Pons (tissue), 1 donor: ENCODE measurements around the gene GOLGA5.
A peak's percentile ranks its signal among the peaks of the same experiment; 100 is the strongest.
"Not testable (repeated sequence)": the region's sequence is repeated elsewhere in the genome, so short reads cannot be mapped to it uniquely, and the experiment has no call there.

Source experiments
- DNase-seq: peaks from one replicate; pipeline ENCODE4 v3.0.0-alpha.2; 2016; ENCODE audit warnings: low spot score

The GOLGA5 gene

DNA sequence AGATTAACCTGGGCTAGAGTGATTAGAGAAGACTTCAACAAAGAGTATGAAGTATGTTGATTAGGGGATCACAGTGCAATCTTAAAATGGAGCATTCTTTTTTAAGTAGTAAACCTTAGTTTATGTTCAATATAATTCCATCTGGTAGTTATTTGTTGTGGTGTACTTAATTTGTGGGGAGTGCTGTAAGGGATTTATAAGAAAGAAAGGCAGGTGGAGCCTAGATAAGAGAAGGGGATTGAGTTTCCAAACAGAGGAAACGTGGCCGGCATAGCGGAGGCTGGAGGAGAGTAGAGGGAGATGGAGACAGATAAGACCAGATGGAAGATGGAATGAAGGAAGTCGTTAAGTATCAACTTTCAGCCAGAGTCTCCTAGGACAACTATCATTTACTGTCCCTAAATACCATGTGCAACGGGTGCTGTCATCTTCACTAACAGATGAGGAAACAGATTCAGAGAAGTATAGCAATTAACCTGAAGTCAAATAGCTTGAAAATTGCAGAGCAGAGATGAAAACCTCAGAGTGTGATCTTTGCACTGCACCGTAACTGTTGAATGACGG lies 38.1 kb downstream of the GOLGA5 start:
- DNase-seq: no peak

GRCh38 chr14:92841930-92842329 lies 47.8 kb downstream of the GOLGA5 start:
- no peak for DNase-seq

- DNase-seq: no peak
Measured at GRCh38 chr14:92844204-92844603, 50.1 kb downstream of the GOLGA5 start.

DNA sequence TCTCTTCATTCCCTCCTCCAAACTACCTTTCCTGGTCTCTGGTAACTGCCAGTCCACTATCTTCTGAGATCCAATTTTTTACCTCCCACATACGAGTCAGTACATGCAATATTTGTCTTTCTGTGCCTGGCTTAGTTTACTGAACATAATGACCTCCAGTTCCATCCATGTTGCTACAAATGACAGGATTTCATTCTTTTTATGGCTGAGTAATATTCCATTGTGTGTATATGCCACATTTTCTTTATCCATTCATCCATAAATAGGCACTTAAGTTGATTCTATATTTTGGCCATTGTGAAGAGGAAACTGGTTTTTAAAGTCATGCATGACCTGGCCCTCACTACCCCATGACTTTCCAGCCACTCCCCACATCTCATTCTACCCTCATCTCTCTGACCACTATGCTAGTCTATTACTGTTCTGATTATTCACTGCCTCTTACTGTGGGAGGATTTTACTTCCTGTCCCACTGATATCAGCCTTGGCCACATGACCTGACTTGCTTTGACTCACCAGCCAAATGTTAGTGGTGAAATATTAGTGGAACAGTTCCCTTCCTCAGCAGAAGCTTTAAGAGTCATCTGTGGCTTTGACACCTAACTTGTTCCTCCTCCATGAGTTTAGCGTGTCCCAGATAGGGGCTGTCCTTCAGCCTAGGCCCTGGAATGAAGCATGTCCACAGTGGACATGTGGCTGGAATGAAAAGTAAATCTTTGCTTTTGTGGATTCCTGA lies 52.2 kb downstream of the GOLGA5 start:
- DNase-seq: no peak

GRCh38 chr14:92847278-92847677 lies 53.2 kb downstream of the GOLGA5 start:
- DNase-seq: no peak

GRCh38 chr14:92847749-92848148 lies 53.6 kb downstream of the GOLGA5 start:
- DNase-seq: no peak

GRCh38 chr14:92848887-92849286 lies 54.8 kb downstream of the GOLGA5 start:
- no peak for DNase-seq

GRCh38 chr14:92850492-92850891 lies 56.4 kb downstream of the GOLGA5 start:
- DNase-seq: no peak

DNA sequence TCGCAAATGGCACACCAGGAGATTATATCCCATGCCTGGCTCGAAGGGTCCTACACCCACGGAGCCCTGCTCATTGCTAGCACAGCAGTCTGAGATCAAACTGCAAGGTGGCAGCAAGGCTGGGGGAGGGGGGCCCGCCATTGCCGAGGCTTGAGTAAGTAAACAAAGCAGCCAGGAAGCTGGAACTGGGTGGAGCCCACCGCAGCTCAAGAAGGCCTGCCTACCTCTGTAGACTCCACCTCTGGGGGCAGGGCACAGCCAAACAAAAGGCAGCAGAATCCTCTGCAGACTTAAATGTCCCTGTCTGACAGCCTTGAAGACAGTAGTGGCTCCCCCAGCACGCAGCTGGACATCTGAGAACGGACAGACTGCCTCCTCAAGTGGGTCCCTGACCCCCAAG lies 59.0 kb downstream of the GOLGA5 start:
- DNase-seq: not testable (repeated sequence)

DNA sequence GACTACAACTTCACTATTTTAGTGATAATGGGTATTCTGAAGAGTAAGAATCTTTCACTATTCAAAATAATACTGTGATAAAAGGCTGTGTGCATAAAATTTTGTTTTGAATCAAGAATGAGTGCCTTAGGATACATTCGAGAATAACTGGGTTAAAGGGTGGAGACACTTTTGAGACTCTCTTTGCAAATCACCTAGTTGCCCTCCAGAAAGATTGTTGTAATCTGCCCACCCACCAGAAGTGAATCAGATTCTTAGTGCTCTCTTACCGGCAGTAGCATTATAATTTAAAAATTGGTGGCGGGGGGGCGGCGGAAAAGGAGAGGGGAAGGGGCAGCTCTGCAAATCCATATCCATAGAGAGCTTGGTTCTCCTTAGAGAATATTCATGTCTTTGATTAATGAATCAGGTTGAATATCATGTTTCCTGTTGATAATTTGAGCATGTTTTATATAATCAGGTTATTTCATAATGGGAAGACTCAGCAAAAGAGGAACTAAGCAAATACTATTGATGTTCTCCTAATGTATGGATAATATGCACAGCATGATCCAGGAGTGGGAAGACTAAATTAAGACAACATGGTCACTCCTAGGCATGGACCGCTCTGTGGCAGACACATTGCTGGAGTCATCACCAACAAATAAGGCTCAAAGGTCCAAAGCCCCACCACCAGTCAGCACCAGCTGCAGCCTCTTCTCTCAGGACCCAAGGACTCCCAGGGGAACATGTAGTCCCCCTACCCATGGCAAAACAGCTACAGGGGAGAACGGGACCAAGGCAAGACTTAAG lies 66.1 kb downstream of the GOLGA5 start:
- DNase-seq: no peak

DNA sequence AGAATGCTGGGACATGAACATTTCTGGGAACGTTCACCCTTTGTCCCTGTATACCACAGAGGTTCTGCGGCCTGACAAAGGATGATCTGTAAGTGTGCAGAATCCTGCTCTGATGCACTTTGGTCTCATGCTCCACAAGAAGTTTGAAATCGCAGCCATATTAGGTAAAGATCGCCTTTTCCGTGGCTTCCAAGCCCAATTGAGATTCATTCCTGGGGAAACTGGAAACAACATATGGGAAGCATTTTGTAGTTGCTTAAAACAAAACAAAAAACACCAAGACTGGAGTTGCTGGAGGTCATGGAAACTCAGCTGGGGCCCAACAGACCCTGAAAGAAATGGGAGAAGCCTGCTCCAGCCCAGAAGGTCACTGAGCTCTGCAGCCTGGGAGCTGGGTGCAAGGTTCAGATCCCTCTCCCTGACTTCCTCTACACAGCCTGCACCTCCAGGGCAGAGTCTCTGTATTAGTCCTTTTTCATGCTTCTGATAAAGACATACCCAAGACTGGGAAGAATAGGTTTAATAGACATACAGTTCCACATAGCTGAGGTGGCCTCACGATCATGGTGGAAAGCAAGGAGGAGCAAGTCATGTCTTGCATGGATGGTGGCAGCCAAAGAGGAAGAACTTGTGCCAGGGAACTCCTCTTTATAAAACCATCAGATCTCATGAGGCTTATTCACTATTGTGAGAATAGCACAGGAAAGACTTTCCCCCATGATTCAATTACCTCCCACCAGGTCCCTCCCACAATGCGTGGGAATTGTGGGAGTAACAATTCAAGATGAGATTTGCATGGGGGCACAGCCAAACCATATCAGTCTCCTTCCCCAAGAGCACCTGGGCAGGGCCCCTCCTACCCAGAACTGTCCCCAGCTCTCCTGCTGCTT lies 68.0 kb downstream of the GOLGA5 start:
- no peak for DNase-seq

DNA sequence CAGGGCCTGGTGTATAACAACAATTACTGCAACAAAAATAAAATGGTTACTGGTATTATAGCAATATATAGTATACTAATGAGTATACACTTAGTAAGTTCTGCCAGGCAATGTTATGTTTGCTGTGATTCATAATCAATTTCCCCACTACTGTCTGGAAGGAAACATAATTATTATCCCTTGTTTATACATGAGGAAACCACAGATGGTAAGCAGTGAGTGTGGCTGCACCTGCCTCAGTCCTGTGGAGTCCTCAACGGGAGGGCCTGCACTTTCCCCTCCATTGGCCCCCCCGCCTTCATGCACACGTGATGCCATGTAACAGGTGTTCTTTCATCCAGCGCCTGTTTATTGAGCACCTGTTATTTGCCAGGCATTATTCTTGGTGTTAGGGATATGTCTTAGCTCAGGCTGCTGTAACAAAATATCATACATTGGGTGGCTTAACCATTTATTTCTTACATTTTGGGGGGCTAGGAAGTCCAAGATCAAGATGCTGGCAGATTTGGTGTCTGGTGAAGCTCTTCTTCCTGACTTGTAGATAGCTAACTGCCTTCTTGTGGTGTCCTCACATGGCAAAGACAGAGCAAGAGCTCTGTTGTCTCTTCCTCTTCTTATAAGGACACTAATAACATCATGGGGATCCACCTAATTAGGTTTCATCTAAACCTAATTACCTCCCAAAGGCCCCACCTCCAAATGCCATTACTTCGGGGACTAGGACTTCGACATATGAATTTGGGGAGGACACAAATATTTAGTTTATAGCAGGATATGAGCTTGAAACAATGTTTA lies 69.4 kb downstream of the GOLGA5 start:
- no peak for DNase-seq

GRCh38 chr14:92865674-92866073 lies 71.6 kb downstream of the GOLGA5 start:
- no peak for DNase-seq

GRCh38 chr14:92866181-92866752 lies 72.2 kb downstream of the GOLGA5 start:
- DNase-seq: no peak

- DNase-seq: no peak
Measured at GRCh38 chr14:92866901-92867865, 73.1 kb downstream of the GOLGA5 start.

GRCh38 chr14:92874962-92875661 lies 81.0 kb downstream of the GOLGA5 start:
- DNase-seq: no peak

DNA sequence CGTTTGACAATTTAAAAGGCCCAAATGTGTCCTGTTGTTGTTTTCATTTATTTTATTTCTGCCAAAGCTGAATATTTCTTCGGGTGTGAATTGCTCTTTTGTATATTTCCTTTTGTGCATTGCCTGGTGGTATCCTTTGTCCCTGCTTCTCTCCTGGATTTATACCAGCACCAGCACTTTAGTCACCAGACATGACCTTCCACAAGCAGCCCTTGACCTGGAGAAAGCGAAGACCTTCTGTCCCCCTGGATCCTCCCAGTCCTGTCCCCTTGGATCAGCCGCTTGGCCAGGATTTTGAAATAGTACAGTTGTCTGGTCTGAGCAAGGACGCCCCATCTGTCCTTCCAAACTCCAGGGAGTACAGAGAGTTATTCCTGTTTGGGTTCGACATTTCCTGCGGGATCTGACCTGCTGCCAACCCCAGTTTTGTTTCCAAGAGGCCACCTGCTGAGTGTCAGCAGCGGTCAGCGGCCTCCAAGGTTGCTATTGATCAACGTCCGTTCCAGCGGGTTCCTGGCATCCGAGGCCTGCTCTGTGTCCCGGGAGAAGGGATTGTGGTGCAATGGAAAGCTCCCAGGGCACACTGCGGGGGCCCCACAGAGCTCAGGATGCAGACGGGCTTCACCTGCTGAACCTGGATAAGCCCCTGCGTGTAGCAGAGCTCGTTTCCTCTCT lies 83.8 kb downstream of the GOLGA5 start:
- no peak for DNase-seq

- no peak for DNase-seq
Measured at GRCh38 chr14:92880351-92880750, 86.2 kb downstream of the GOLGA5 start.

GRCh38 chr14:92880851-92881250 lies 86.7 kb downstream of the GOLGA5 start:
- DNase-seq: peak; percentile 34
